GM18502 (cell line): Measurements from ENCODE around the gene BBOX1.
"Not testable (repeated sequence)": the region's sequence is repeated elsewhere in the genome, so short reads cannot be mapped to it uniquely, and the experiment has no call there.

Experiments
- ATAC-seq: cut with Tn5 transposase; IDR thresholded peaks from one replicate; pipeline ENCODE4 v1.9.1; 2021; ENCODE audit warnings: mild to moderate bottlenecking; ENCODE audit not compliant: unreplicated experiment, poor library complexity

Gene BBOX1

GRCh38 chr11:27040302-27041115 lies at the start of gene BBOX1:
Gene BBOX1 (plus strand): TSS chr11:27040815. CDS start chr11:27055431, 14,616 bp downstream.
- no peak for ATAC-seq

- no peak for ATAC-seq
Measured at GRCh38 chr11:26992031-26992541, 48.5 kb upstream of the BBOX1 start.

- ATAC-seq, result no peak
Measured at GRCh38 chr11:26993965-26994457, 46.6 kb upstream of the BBOX1 start, which contains the start of gene FIBIN. Gene FIBIN (plus strand): TSS chr11:26994112. CDS start chr11:26994527, 415 bp downstream.

- no peak for ATAC-seq
Measured at GRCh38 chr11:26994631-26995095, 46.0 kb upstream of the BBOX1 start.

- ATAC-seq, result no peak
Measured at GRCh38 chr11:26995701-26996460, 44.7 kb upstream of the BBOX1 start.

GRCh38 chr11:26997378-26997777 lies 43.2 kb upstream of the BBOX1 start:
- no peak for ATAC-seq

- ATAC-seq, result not testable (repeated sequence)
Measured at GRCh38 chr11:27001136-27001730, 39.4 kb upstream of the BBOX1 start.

- ATAC-seq, result no peak
Measured at GRCh38 chr11:27002431-27002830, 38.2 kb upstream of the BBOX1 start.

- no peak for ATAC-seq
Measured at GRCh38 chr11:27002838-27003237, 37.8 kb upstream of the BBOX1 start.

- ATAC-seq, result no peak
Measured at GRCh38 chr11:27004103-27004502, 36.5 kb upstream of the BBOX1 start.

- no peak for ATAC-seq
Measured at GRCh38 chr11:27008811-27009535, 31.6 kb upstream of the BBOX1 start.

GRCh38 chr11:27011560-27012233 lies 28.9 kb upstream of the BBOX1 start:
- no peak for ATAC-seq

- ATAC-seq, result no peak
Measured at GRCh38 chr11:27012234-27012921, 28.2 kb upstream of the BBOX1 start.

- no peak for ATAC-seq
Measured at GRCh38 chr11:27013781-27014361, 26.7 kb upstream of the BBOX1 start.

GRCh38 chr11:27018902-27019529 lies 21.6 kb upstream of the BBOX1 start:
- ATAC-seq, result no peak

GRCh38 chr11:27020751-27021150 lies 19.9 kb upstream of the BBOX1 start:
- ATAC-seq, result no peak

- ATAC-seq, result no peak
Measured at GRCh38 chr11:27022659-27023251, 17.9 kb upstream of the BBOX1 start.

GRCh38 chr11:27024865-27025264 lies 15.8 kb upstream of the BBOX1 start:
- ATAC-seq, result no peak
